Activated CD8-positive, alpha-beta T cell treated with anti-CD3 and anti-CD28 coated beads for 36 hours (primary cell): ENCODE data around the gene RTBDN. TPM values are rescaled to one million over a fixed set of nuclear protein-coding genes. Genes with fewer than 3 reads are reported as not detected.

Experiments used
- ATAC-seq: fragments of 200-7000 bp; cut with Tn5 transposase; one replicate; pipeline ENCODE4 v1.10.0; 2021; ENCODE audit warnings: mild to moderate bottlenecking, moderate library complexity
- CTCF ChIA-PET: fragments of 350-600 bp; sonication (Branson Sonifier 250); formaldehyde crosslinking; loops from one replicate; lab custom pipeline; 2021; ENCODE audit warnings: antibody characterized with exemption; lab: Charles Lee
- POLR2A ChIA-PET: fragments of 350-600 bp; sonication (Branson Sonifier 250); formaldehyde crosslinking; loops from one replicate; lab custom pipeline; 2021; ENCODE audit warnings: antibody characterized with exemption; lab: Charles Lee
- DNase-seq: peaks from one replicate; pipeline ENCODE4 v3.0.0-alpha.2; 2020
- H3K27ac Mint-ChIP-seq: one replicate; pipeline ENCODE4 v1.8.0; 2021; ENCODE audit warnings: mild to moderate bottlenecking, mixed read lengths
- H3K27me3 Mint-ChIP-seq: one replicate; pipeline ENCODE4 v1.8.0; 2021; ENCODE audit warnings: mixed read lengths
- H3K36me3 Mint-ChIP-seq: one replicate; pipeline ENCODE4 v1.8.0; 2021; ENCODE audit warnings: low read depth, mixed read lengths
- H3K4me1 Mint-ChIP-seq: one replicate; pipeline ENCODE4 v1.8.0; 2021; ENCODE audit warnings: low read depth, mixed read lengths
- H3K4me3 Mint-ChIP-seq: one replicate; pipeline ENCODE4 v1.8.0; 2021; ENCODE audit warnings: mild to moderate bottlenecking, moderate library complexity, mixed read lengths
- H3K9me3 Mint-ChIP-seq: one replicate; pipeline ENCODE4 v1.8.0; 2021; ENCODE audit warnings: mixed read lengths
- intact Hi-C: fragments of 100-400 bp; cut with micrococcal nuclease; formaldehyde crosslinking; loops from one replicate; pipeline ENCODE4 v1.10.0; 2022
- total RNA-seq, 2 experiments: library from RNA; stranded (reverse); gene quantifications; one replicate each; pipeline ENCODE4 v1.2.3, GENCODE V29; 2021
- TF ChIP-seq, protein P1 (sequence below): fragments of 200-600 bp; IDR thresholded peaks from one replicate; pipeline ENCODE4 v1.8.0; 2022; ENCODE audit warnings: antibody characterized with exemption, mild to moderate bottlenecking

Gene RTBDN
- total RNA-seq, 2 experiments from 2014 or later = not detected

DNA sequence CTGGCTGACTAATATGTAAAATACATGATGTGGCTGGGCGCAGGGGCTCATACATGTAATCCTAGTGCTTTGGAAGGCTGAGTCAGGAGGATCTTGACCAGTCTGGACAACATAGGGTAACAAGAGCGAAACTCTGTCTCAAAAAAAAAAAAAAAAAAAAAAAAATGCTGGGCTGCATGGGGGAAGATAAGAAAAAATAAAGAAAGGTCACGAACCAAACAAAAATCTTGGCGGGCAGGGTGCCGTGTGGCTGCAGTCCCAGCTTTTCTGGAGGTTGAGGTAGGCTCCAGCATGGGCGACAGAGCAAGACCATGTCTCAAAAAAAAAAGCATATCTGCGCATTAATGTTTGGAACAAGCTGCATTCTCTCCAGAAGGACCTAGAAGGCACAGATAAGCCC is 19.3 kb downstream of the RTBDN start:
- Mint-ChIP-seq H3K36me3 (peaks cover 17% of the 10 kb centered on the region), H3K9me3 (no peaks in the 10 kb centered on the region), H3K4me1 (no peaks in the 10 kb centered on the region), H3K4me3 (no peak overlapping the region), H3K27me3 (no peaks in the 10 kb centered on the region), H3K27ac (no peak overlapping the region)
- POLR2A ChIA-PET = interaction anchor here (0.6 to 1.3 kb wide), 3 partner anchors 9 to 621 kb away, joined by 3 to 4 read pairs (median 3); partner anchors contain the start of gene RNASEH2A
- DNase-seq = no peak
- CTCF ChIA-PET = interaction anchor here (1.4 to 6.3 kb wide), 4 partner anchors 11 to 49 kb away, joined by 8 to 26 read pairs (median 9); no protein-coding TSS in a partner anchor
- ATAC-seq = no peak
- intact Hi-C loops = no loop called here
- TF ChIP-seq, protein P1, sequence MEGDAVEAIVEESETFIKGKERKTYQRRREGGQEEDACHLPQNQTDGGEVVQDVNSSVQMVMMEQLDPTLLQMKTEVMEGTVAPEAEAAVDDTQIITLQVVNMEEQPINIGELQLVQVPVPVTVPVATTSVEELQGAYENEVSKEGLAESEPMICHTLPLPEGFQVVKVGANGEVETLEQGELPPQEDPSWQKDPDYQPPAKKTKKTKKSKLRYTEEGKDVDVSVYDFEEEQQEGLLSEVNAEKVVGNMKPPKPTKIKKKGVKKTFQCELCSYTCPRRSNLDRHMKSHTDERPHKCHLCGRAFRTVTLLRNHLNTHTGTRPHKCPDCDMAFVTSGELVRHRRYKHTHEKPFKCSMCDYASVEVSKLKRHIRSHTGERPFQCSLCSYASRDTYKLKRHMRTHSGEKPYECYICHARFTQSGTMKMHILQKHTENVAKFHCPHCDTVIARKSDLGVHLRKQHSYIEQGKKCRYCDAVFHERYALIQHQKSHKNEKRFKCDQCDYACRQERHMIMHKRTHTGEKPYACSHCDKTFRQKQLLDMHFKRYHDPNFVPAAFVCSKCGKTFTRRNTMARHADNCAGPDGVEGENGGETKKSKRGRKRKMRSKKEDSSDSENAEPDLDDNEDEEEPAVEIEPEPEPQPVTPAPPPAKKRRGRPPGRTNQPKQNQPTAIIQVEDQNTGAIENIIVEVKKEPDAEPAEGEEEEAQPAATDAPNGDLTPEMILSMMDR = no peak

DNA sequence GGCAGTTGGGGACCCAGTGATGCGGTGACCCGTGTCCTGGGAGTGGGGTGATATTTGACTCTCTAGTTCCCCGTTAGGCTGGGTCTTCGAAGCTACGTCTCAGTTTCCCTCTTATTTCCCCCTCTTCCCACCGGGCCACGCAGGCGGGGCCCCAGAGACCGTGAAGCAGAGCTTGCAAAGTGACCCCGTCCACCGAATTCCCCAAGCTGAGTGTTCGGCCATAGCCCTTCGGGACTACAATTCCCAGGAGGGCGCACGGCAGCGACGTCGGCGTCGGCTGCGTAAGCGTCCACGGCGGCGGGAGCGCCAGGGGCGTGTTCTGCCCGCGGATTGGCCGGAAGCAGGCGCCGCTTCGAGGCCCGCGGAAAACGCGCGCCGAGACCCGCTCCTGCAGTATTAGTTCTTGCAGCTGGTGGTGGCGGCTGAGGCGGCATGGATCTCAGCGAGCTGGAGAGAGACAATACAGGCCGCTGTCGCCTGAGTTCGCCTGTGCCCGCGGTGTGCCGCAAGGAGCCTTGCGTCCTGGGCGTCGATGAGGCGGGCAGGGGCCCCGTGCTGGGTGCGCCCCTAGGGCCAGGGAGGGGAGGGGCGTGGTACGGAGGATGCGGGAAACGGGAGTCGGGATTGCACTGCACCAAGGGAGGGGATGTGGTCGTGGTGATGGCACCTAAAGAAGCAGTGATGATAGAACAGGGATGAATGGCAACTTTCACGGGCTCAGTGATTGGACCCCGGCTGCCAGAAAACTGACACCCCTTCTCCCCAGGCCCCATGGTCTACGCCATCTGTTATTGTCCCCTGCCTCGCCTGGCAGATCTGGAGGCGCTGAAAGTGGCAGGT is 27.9 kb downstream of the RTBDN start, which contains the start of gene RNASEH2A:
Gene RNASEH2A (plus strand): TSS at position 343 of the 840 bp plus-strand sequence. CDS start 90 bp downstream, at position 433.
- ChIA-PET CTCF (interaction anchor here (1.1 to 2.4 kb wide), 8 partner anchors 10 to 41 kb away, joined by 3 to 20 read pairs (median 5); partner anchors contain the start of gene JUNB), POLR2A (interaction anchor here (0.6 to 1.9 kb wide), 8 partner anchors 9 to 131 kb away, joined by 3 to 8 read pairs (median 3); partner anchors contain the start of genes CALR and JUNB)
- Mint-ChIP-seq H3K9me3 (no peaks in the 10 kb centered on the region), H3K36me3 (peaks cover 27% of the 10 kb centered on the region), H3K27me3 (peaks cover 2% of the 10 kb centered on the region), H3K4me1 (peaks cover 18% of the 10 kb centered on the region), H3K4me3 (peak within 1 kb of the TSS; percentile 86), H3K27ac (peak within 1 kb of the TSS; percentile 89)
- ATAC-seq = peak; percentile 91
- peak; percentile 93 for DNase-seq
- TF ChIP-seq, protein P1 = no peak
- intact Hi-C loops = no loop called here

DNA sequence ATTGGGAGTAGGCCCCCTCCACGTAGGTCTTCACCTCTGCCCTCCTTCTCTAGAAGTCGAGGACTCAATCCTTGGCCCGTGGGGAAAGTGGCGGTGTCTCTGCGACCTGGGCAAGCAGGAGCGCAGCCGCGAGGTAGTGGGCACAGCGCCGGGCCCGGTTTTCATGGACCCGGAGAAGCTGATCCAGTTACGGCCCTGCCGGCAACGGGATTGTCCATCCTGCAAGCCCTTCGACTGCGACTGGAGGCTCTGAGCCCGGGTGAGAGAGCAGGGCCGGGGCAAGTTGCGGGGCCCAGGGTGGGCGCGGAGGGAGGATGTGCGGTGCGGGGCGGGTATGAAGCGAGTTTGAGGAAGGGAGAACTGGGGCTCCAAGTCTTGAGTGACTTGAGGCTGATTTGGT is 30.3 kb downstream of the RTBDN start:
- Mint-ChIP-seq H3K36me3 (peaks cover 31% of the 10 kb centered on the region), H3K27me3 (peaks cover 2% of the 10 kb centered on the region), H3K27ac (no peak overlapping the region), H3K9me3 (no peaks in the 10 kb centered on the region), H3K4me3 (no peak overlapping the region), H3K4me1 (peaks cover 30% of the 10 kb centered on the region)
- intact Hi-C loops = no loop called here
- ATAC-seq = no peak
- ChIA-PET CTCF (interaction anchor here (3.0 to 14.2 kb wide), 2 partner anchors 41 to 43 kb away, joined by 16 to 480 read pairs; no protein-coding TSS in a partner anchor), POLR2A (interaction anchor here (1.1 to 1.2 kb wide), 2 partner anchors 11 to 69 kb away, joined by 3 to 4 read pairs; no protein-coding TSS in a partner anchor)
- no peak for DNase-seq
- TF ChIP-seq, protein P1 = no peak

DNA sequence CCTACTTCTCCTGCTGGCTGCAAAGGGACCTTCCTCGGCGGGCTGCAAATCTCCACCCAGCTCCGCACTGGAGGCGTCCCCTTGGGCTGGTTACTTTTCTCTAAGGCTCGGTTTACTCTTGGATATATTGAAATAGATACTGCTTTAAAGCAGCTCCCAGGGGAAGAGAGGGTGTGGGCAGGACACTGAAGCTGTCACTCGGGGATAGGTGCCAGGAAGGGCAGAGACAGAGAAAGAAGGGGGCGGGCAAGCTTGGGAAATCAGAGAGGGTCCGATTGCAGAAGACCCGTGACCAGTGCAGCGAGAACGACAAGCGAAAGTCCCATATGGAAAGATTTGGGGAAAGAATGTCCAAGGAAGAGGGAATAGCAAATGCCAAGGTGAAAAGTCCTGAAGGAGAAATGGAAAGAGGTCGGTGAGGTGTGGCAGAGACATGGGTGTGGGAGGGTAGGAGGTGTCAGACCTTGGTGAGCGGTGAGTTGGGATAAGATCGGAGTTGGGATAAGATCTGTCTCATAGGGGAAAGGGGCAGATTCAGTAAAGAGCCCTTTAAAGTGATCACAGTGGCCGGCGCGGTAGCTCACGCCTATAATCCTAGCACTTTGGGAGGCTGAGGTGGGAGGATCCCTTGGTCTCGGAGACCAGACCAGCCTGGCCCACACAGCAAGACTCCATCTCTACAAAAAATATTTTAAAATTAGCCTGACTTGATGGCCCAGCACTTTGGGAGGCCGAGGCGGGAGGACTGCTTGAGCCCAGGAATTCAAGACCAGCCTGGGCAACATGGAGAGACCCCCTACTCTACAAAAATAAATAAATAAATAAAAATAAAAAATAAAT is 31.9 kb downstream of the RTBDN start:
- intact Hi-C loops = no loop called here
- CTCF ChIA-PET = interaction anchor here (0.6 to 14.2 kb wide), 8 partner anchors 10 to 163 kb away, joined by 3 to 480 read pairs (median 4); no protein-coding TSS in a partner anchor
- ATAC-seq (no peak), DNase-seq (no peak)
- peaks cover 26% of the 10 kb centered on the region for H3K4me1 Mint-ChIP-seq
- no peaks in the 10 kb centered on the region for H3K9me3 Mint-ChIP-seq
- peak overlapping the region; percentile 90 for H3K4me3 Mint-ChIP-seq
- peaks cover 2% of the 10 kb centered on the region for H3K27me3 Mint-ChIP-seq
- POLR2A ChIA-PET = interaction anchor here (0.6 to 2.8 kb wide), 13 partner anchors 9 to 137 kb away, joined by 3 to 10 read pairs (median 4); partner anchors contain the start of genes FBXW9, GET3 and JUNB
- peak overlapping the region; percentile 63 for H3K27ac Mint-ChIP-seq
- TF ChIP-seq, protein P1 = no peak
- H3K36me3 Mint-ChIP-seq = peaks cover 25% of the 10 kb centered on the region
